Activated CD8-positive, alpha-beta memory T cell treated with anti-CD3 and anti-CD28 coated beads, Interleukin-2, amount 50 U/mL, for 24 hours (primary cell): ENCODE measurements around the gene SH2D1A.

Experiments used
- DNase-seq: peaks from one replicate; pipeline ENCODE4 v3.0.0-alpha.2; 2020; ENCODE audit errors: extremely low read depth

Gene SH2D1A

GRCh38 chrX:124421898-124422655, 75.7 kb downstream of the SH2D1A start:
- no peak for DNase-seq
